Endothelial cell of umbilical vein (primary cell): ENCODE results near the gene SYT2. TPM values are rescaled to one million over a fixed set of nuclear protein-coding genes. Genes with fewer than 3 reads are reported as not detected.

ENCODE experiments used
- BruUV-seq: library from RNA; stranded (reverse); fragments of 400-500 nt; replicated peaks from 2 replicates; lab custom pipeline; 2021; lab: Mats Ljungman, UMichigan
- CTCF ChIA-PET: fragments of 300-600, 350-600 bp; sonication (Branson Sonifier 250); formaldehyde crosslinking; loops from one replicate; lab custom pipeline; 2021; ENCODE audit warnings: antibody characterized with exemption, inconsistent platforms; lab: Charles Lee
- POLR2A ChIA-PET: fragments of 300-600, 350-600 bp; sonication (Branson Sonifier 250); formaldehyde crosslinking; loops from one replicate; lab custom pipeline; 2021; ENCODE audit warnings: antibody characterized with exemption, inconsistent platforms; lab: Charles Lee
- DNase-seq: peaks from one replicate; pipeline ENCODE4 v3.0.0-alpha.2; 2011; ENCODE audit warnings: low read depth, low spot score
- FAIRE-seq: peaks from 2 replicates; lab custom pipeline; 2011; peaks lifted over from hg19 to GRCh38; lab: Jason Lieb, UNC
- H2AFZ ChIP-seq: 2 replicates; pipeline ENCODE4 v1.6.0; 2012; ENCODE audit warnings: low read depth, low read length, control low read depth, inconsistent platforms
- H3K27ac ChIP-seq: 2 replicates; pipeline ENCODE4 v1.5.1; 2011; ENCODE audit warnings: low read depth, mild to moderate bottlenecking, control low read depth, low read length, moderate library complexity; ENCODE audit not compliant: insufficient read depth
- H3K27me3 ChIP-seq, 2 experiments: 2 replicates each; pipeline versions ENCODE4 v1.6.0 to v1.6.1; 2011; ENCODE audit warnings: low read length in 2 of 2, mixed read lengths in 1 of 2; ENCODE audit not compliant: control insufficient read depth in 2 of 2, insufficient read depth in 2 of 2
- H3K36me3 ChIP-seq, 2 experiments: 2 replicates in 1 of 2; 3 replicates in 1 of 2; pipeline ENCODE4 v1.5.1; 2011; ENCODE audit warnings: low read length in 2 of 2, mild to moderate bottlenecking in 1 of 2, moderate library complexity in 1 of 2; ENCODE audit not compliant: control insufficient read depth in 2 of 2, insufficient read depth in 2 of 2; ENCODE audit errors: extremely low read depth in 1 of 2
- H3K4me1 ChIP-seq: 3 replicates; pipeline ENCODE4 v1.5.1; 2011; ENCODE audit warnings: mild to moderate bottlenecking, low read length; ENCODE audit not compliant: control insufficient read depth, insufficient read depth; ENCODE audit errors: extremely low read depth
- H3K4me2 ChIP-seq: 2 replicates; pipeline ENCODE4 v1.6.1; 2011; ENCODE audit warnings: low read length, control low read depth, mixed read lengths; ENCODE audit not compliant: insufficient read depth
- H3K4me3 ChIP-seq, 3 experiments: fragments of 200-600 bp in 1 of 3; sonication (generic), shearing (Covaris generic) in 1 of 3; replicated peaks in 1 of 3; 2 replicates each; pipeline ENCODE4 v1.5.1; 2011 to 2016; ENCODE audit warnings: control low read depth in 3 of 3, low read length in 3 of 3, mild to moderate bottlenecking in 2 of 3, inconsistent platforms in 1 of 3, low read depth in 1 of 3, moderate library complexity in 1 of 3; ENCODE audit not compliant: insufficient read depth in 1 of 3
- H3K79me2 ChIP-seq: 2 replicates; pipeline ENCODE4 v1.6.0; 2012; ENCODE audit warnings: low read length, inconsistent platforms; ENCODE audit not compliant: control insufficient read depth, insufficient read depth
- H3K9ac ChIP-seq: replicated peaks from 2 replicates; pipeline ENCODE3; 2011; ENCODE audit warnings: low read length, control low read depth; ENCODE audit not compliant: insufficient read depth; ENCODE audit errors: extremely low read depth
- H3K9me1 ChIP-seq: replicated peaks from 3 replicates; pipeline ENCODE4 v1.6.0; 2011; ENCODE audit warnings: mild to moderate bottlenecking, low read length; ENCODE audit not compliant: control insufficient read depth, insufficient read depth; ENCODE audit errors: extremely low read depth
- H3K9me3 ChIP-seq: replicated peaks from 2 replicates; pipeline ENCODE4 v1.5.1; 2012; ENCODE audit warnings: low read length, inconsistent platforms; ENCODE audit not compliant: control insufficient read depth, insufficient read depth
- H4K20me1 ChIP-seq: replicated peaks from 2 replicates; pipeline ENCODE3; 2011; ENCODE audit warnings: mild to moderate bottlenecking, low read length; ENCODE audit not compliant: control insufficient read depth, insufficient read depth; ENCODE audit errors: extremely low read depth
- CTCF ChIP-seq, 2 donors: IDR thresholded peaks; 1 replicate in 1 of 2; 2 replicates in 1 of 2; pipeline ENCODE4 v1.5.1; 2011; ENCODE audit warnings: low read length in 2 of 2, mild to moderate bottlenecking in 2 of 2, moderate library complexity in 2 of 2, control low read depth in 1 of 2, inconsistent platforms in 1 of 2, low read depth in 1 of 2; ENCODE audit not compliant: insufficient read depth in 1 of 2; ENCODE audit errors: extremely low read depth in 1 of 2
- EZH2 ChIP-seq: IDR thresholded peaks from 2 replicates; pipeline ENCODE4 v1.6.1; 2012; ENCODE audit warnings: borderline replicate concordance, low read depth, mild to moderate bottlenecking, moderate library complexity, low read length, inconsistent platforms; ENCODE audit not compliant: severe bottlenecking
- FOS ChIP-seq: IDR thresholded peaks from 2 replicates; pipeline ENCODE4 v1.6.1; 2011; ENCODE audit warnings: mild to moderate bottlenecking, low read length, moderate library complexity, borderline replicate concordance; ENCODE audit not compliant: insufficient read depth
- GATA2 ChIP-seq: IDR thresholded peaks from 2 replicates; pipeline ENCODE4 v1.7.0; 2011; ENCODE audit warnings: low read depth, mild to moderate bottlenecking, moderate library complexity, mixed read lengths, low read length; ENCODE audit not compliant: insufficient read length, insufficient read depth
- JUN ChIP-seq: IDR thresholded peaks from 2 replicates; pipeline ENCODE4 v1.6.1; 2011; ENCODE audit warnings: borderline replicate concordance, low read depth; ENCODE audit not compliant: insufficient read length, insufficient read depth
- MYC ChIP-seq: IDR thresholded peaks from one replicate; pipeline ENCODE4 v1.6.1; 2011; ENCODE audit warnings: mild to moderate bottlenecking, low read depth, low read length
- POLR2A ChIP-seq: IDR thresholded peaks from 2 replicates; pipeline ENCODE4 v1.6.1; 2012; ENCODE audit warnings: low read depth, mild to moderate bottlenecking, control low read depth, low read length
- POLR2AphosphoS5 ChIP-seq: IDR thresholded peaks from 2 replicates; pipeline ENCODE4 v1.6.1; 2012; ENCODE audit warnings: low read depth, mild to moderate bottlenecking, control low read depth, low read length, moderate library complexity; ENCODE audit not compliant: insufficient read depth
- dilution Hi-C: fragments of 300-500 bp; cut with MboI; formaldehyde crosslinking; loops from one replicate; pipeline ENCODE4 v1.15.0; 2019; ENCODE audit warnings: low sequenced_read_pairs; ENCODE audit not compliant: extremely low pct_ligation_motif_present
- intact Hi-C: fragments of 100-400 bp; cut with micrococcal nuclease; formaldehyde crosslinking; loops from one replicate; pipeline ENCODE4 v1.10.0; 2022
- polyA plus RNA-seq, 4 experiments: library from polyadenylated mRNA; depleted of rRNA in 3 of 4; stranded (reverse) in 3 of 4; unstranded in 1 of 4; fragments of >200 nt; gene quantifications; 2 replicates each; pipeline versions ENCODE4 v1.2.1 to v1.2.3, GENCODE V29; 2011 to 2012; ENCODE audit warnings: missing spikeins in 1 of 4
- total RNA-seq: library from RNA; stranded (reverse); gene quantifications from 2 replicates; pipeline ENCODE4 v1.2.3, GENCODE V29; 2021
- TF ChIP-seq, protein P1 (sequence below): IDR thresholded peaks from 2 replicates; pipeline ENCODE4 v1.6.1; 2011; ENCODE audit not compliant: insufficient read depth, insufficient read length

The SYT2 gene
- total and polyA plus RNA-seq, 2 donors (not counting 3 experiments of a cell fraction or from before 2014, with no cell fraction given) = not detected

DNA sequence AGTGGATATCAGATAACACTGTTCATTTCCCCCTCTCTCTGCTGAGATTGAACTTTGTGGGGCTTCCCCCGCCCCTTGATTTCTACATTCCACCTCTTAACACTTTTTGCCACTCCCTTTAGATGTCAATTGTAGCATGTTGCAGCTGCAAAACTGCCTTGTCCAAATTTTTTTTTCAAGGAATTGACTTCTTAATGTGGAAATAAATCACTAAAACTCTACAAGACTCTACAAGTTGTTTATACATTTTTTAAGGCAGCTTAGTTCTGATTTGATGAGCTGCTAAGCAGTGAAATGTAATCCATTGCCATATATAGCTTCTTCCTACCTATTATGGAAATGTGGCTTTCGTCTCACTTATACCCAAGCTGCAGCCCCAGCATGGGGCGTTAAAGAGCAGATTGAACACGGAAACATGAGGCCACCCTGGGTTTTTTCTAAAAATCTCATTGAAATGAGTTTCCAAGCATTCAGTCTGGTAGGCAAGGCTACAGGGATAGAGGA lies 132.2 kb downstream of the SYT2 start:
- no peak for DNase-seq
- no TSS peak for BruUV-seq
- no peak overlapping the region for H3K4me3 ChIP-seq
- H3K4me2 ChIP-seq = no peak overlapping the region
- H3K9me1 ChIP-seq = no peaks in the 10 kb centered on the region
- no peak overlapping the region for H2AFZ ChIP-seq
- TF ChIP-seq MYC (no peak), EZH2 (no peak), FOS (no peak), JUN (no peak), GATA2 (no peak), CTCF (IDR thresholded peaks at IDR 0.05; ENCODE audit: extremely low read depth in 1 of 2, insufficient read depth in 1 of 2, low read depth in 1 of 2, low read length in 2 of 2) (no peak), POLR2AphosphoS5 (no peak), POLR2A (no peak)
- TF ChIP-seq, protein P1, sequence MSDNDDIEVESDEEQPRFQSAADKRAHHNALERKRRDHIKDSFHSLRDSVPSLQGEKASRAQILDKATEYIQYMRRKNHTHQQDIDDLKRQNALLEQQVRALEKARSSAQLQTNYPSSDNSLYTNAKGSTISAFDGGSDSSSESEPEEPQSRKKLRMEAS = no peak
- H3K4me1 ChIP-seq = peaks cover 4% of the 10 kb centered on the region
- H3K27ac ChIP-seq = no peak overlapping the region
- FAIRE-seq = no peak
- POLR2A ChIA-PET = no interaction called here
- no peaks in the 10 kb centered on the region for H3K27me3 ChIP-seq
- H3K79me2 ChIP-seq = no peaks in the 10 kb centered on the region
- no peaks in the 10 kb centered on the region for H4K20me1 ChIP-seq
- CTCF ChIA-PET = interaction anchor here (0.6 to 1.3 kb wide), 7 partner anchors 10 to 385 kb away, joined by 3 read pairs; no protein-coding TSS in a partner anchor
- H3K9ac ChIP-seq = no peak overlapping the region
- dilution Hi-C loops = no loop called here
- H3K9me3 ChIP-seq = no peaks in the 10 kb centered on the region
- no peaks in the 10 kb centered on the region for H3K36me3 ChIP-seq
- intact Hi-C loops = no loop called here
